Adipocyte (in vitro differentiated cells): ENCODE measurements around the gene DACH1.

Source experiments
- DNase-seq: peaks from one replicate; pipeline ENCODE4 v3.0.0-alpha.2; 2015; ENCODE audit warnings: low read depth
- H3K27me3 ChIP-seq: replicated peaks from 2 replicates; pipeline ENCODE4 v1.7.0; 2013; ENCODE audit warnings: mild to moderate bottlenecking, low read length, moderate library complexity; ENCODE audit not compliant: control insufficient read depth, insufficient read depth
- H3K36me3 ChIP-seq: 2 replicates; pipeline ENCODE4 v1.7.0; 2013; ENCODE audit warnings: low read length, mild to moderate bottlenecking, moderate library complexity; ENCODE audit not compliant: control insufficient read depth, insufficient read depth, severe bottlenecking
- H3K4me1 ChIP-seq: 2 replicates; pipeline ENCODE4 v1.7.0; 2013; ENCODE audit warnings: mild to moderate bottlenecking, low read length, moderate library complexity; ENCODE audit not compliant: control insufficient read depth, insufficient read depth
- H3K4me3 ChIP-seq: 2 replicates; pipeline ENCODE4 v1.7.0; 2013; ENCODE audit warnings: mild to moderate bottlenecking, low read length, moderate library complexity
- H3K9ac ChIP-seq: 2 replicates; pipeline ENCODE4 v1.7.0; 2013; ENCODE audit warnings: mild to moderate bottlenecking, low read length, moderate library complexity
- H3K9me3 ChIP-seq: 2 replicates; pipeline ENCODE4 v1.7.0; 2013; ENCODE audit warnings: mild to moderate bottlenecking, low read length, moderate library complexity; ENCODE audit not compliant: control insufficient read depth

Gene DACH1

DNA sequence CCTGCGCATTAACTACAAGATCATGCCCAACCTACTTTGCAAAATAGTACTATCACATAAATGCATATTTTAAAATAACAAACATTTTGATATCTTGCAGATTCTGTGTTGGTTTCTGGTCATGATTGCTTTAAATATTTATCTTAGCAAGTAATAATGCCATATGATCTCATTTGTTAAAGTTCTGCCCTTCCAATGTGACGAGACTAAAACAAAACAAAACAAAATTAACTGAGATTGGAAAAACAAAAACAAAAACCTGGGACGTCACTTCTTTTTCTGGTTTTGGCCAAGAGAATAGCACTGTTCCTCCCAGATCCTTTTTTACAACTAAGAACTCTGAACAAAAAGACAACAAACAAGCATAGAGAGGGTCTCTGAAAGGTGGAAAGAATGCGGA, 436.3 kb downstream of the DACH1 start:
- peaks cover 2% of the 10 kb centered on the region for H3K9me3 ChIP-seq
- no peak overlapping the region for H3K4me3 ChIP-seq
- no peak for DNase-seq
- H3K9ac ChIP-seq: no peak overlapping the region
- H3K36me3 ChIP-seq: no peaks in the 10 kb centered on the region
- no peaks in the 10 kb centered on the region for H3K4me1 ChIP-seq
- no peaks in the 10 kb centered on the region for H3K27me3 ChIP-seq

DNA sequence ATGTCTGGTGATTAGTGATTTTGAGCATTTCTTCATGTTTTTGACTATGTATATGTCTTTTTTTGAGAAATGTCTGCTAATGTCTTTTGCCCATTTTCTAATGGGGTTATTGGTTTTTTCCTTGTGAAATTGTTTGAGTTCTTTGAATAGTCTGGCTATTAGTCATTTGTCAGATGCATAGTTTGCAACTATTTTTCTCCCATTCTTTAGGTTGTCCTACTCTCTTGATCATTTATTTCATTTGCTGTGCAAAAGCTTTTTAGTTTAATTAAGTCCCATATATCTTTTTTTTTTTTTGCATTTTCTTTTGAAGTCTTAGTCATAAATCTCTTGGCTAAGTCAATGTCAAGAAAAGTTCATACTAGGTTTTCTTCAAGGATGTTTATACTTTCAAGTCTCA, 449.8 kb downstream of the DACH1 start:
- Histone ChIP-seq H3K9ac (no peak overlapping the region), H3K4me1 (peaks cover 4% of the 10 kb centered on the region), H3K27me3 (no peaks in the 10 kb centered on the region), H3K9me3 (no peaks in the 10 kb centered on the region), H3K36me3 (no peaks in the 10 kb centered on the region), H3K4me3 (no peak overlapping the region)
- DNase-seq: peak; percentile 0

DNA sequence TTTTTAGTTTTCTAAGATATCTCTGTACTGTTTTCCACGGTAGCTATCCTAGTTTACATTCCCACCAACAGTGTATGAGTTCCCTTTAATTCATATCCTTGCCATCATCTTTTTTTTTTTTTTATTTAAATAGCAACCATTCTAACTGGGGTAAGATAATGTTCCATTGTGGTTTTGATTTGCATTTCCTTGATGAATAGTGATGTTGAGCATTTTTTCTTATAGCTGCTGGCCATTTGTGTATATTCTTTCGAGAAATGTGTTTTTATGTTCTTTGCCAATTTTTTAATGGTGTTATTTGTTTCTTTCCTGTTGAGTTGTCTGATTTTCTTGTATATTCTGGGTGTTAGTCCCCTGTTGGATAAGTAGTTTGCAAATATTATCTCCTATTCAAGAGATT, 454.8 kb downstream of the DACH1 start:
- no peaks in the 10 kb centered on the region for H3K36me3 ChIP-seq
- H3K4me1 ChIP-seq: peaks cover 4% of the 10 kb centered on the region

DNA sequence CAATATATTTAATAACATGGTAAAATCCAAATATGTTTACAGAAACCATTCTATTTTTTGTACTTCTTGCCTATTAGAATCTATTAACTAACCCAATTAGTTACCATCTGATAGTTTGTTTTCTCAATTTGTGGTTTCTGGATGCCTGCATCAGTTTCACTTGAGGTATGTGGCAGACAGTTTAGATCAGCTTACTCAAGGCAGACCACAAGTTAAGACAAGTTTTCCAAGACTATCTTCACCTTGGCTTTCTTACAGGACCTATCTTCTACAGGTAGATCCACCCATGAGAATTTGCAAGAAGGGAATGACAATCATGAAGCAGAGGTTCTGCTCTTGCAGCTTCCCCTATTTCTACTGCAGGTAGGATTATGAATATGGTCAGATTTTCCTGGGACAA, 458.6 kb downstream of the DACH1 start:
- Histone ChIP-seq H3K9me3 (no peaks in the 10 kb centered on the region), H3K27me3 (no peaks in the 10 kb centered on the region), H3K9ac (no peak overlapping the region), H3K4me3 (no peak overlapping the region), H3K4me1 (no peaks in the 10 kb centered on the region), H3K36me3 (no peaks in the 10 kb centered on the region)
- DNase-seq: no peak

More for the DNA sequence above, 454.8 kb downstream of the DACH1 start:
- no peaks in the 10 kb centered on the region for H3K9me3 ChIP-seq
- no peak overlapping the region for H3K4me3 ChIP-seq
- no peak for DNase-seq
- no peak overlapping the region for H3K9ac ChIP-seq
- H3K27me3 ChIP-seq: no peaks in the 10 kb centered on the region

DNA sequence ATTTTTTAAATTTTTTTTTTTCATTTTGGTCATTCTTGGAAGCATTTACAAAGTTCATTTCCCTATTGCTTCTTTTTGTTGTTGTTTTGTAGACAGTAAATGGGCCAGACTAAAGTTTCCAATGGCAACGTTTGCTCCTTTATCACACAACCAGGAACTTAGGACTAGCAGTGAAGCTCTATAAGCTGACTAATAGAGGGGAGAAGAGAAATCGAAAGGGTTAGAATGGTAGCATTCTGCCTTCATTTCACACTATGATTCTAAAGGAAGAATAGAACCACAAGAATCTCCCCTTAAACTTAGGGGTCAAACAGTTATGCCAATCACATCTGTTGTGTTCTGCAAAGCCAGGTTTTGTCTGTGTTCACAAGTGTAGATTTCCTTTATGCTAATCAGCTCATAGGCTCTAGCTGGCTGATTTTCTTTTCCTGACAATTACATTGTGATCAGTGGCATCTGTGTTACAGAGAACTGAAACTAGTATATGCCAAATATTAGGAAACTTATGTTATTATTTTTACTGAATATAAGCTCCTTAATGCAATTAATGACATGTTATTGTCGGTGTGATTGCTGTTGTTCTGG, 467.3 kb downstream of the DACH1 start:
- no peaks in the 10 kb centered on the region for H3K9me3 ChIP-seq

DNA sequence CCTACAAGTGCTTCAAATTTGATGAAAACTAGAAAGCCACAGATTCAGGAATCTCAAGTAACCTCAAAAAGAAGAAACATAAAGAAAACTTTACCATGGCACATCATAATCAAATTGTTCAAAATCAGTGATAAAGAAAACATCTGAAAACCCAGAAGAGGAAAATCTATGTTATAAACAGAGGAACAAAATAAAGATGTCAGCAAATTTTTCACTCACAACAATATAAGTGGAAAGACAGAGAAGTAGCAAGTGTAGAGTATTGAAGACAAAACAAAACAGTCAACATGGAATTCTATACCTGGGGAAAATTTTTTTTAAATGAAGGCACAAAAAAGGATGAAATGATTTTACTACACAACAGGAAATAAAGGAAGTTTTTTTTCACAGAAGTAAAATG, 470.9 kb downstream of the DACH1 start:
- Histone ChIP-seq H3K36me3 (no peaks in the 10 kb centered on the region), H3K27me3 (no peaks in the 10 kb centered on the region), H3K4me1 (peaks cover 5% of the 10 kb centered on the region), H3K9me3 (peaks cover 1% of the 10 kb centered on the region), H3K4me3 (no peak overlapping the region), H3K9ac (no peak overlapping the region)
- DNase-seq: no peak

More for the DNA sequence above, 467.3 kb downstream of the DACH1 start:
- Histone ChIP-seq H3K4me3 (no peak overlapping the region), H3K4me1 (peaks cover 5% of the 10 kb centered on the region), H3K9ac (no peak overlapping the region), H3K36me3 (no peaks in the 10 kb centered on the region), H3K27me3 (no peaks in the 10 kb centered on the region)
- DNase-seq: no peak

DNA sequence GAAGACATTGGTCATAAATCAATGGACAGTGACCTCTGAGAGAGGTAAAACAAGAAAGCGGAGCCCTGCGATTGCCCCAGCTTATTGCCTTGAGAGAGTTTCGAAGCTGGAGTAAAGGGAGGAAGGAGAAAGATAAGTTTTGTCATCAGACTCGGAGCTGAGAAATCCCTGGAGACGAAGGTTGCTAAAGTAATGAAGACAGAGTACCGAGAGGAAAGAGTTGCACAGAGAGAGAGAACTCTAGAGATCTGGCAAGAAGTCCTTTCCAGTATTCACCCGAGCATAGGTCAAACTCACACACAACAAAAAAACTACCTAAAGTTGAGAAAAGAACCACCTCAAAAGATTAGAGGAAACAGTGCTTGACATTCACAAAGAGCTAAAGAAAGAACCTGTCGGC, 472.0 kb downstream of the DACH1 start:
- H3K9me3 ChIP-seq: peaks cover 6% of the 10 kb centered on the region
- H3K27me3 ChIP-seq: no peaks in the 10 kb centered on the region
- H3K4me1 ChIP-seq: peaks cover 5% of the 10 kb centered on the region
- no peak overlapping the region for H3K4me3 ChIP-seq
- DNase-seq: no peak
- no peaks in the 10 kb centered on the region for H3K36me3 ChIP-seq
- H3K9ac ChIP-seq: no peak overlapping the region

DNA sequence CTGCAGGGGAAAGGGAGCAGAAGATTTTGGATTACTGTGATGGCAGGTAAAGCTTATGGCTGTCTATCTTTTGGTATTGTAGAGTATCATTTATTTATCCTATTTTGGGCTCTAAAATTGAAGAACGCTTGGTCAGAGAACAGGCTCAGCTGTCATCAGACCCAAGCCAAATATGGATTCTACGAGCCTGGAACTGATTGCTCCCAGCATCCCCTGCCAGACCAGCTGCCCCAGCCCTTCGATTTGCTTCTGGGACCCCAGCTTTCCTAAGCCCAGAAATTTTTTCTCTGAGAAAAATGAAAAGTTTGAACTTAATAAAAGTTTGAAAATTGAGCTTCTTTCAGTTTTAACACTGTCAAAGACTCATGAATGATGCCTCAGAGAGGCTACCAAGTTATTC, 472.8 kb downstream of the DACH1 start:
- no peaks in the 10 kb centered on the region for H3K27me3 ChIP-seq
- no peak overlapping the region for H3K4me3 ChIP-seq
- H3K36me3 ChIP-seq: no peaks in the 10 kb centered on the region
- peaks cover 5% of the 10 kb centered on the region for H3K4me1 ChIP-seq
- peaks cover 6% of the 10 kb centered on the region for H3K9me3 ChIP-seq
- DNase-seq: no peak
- no peak overlapping the region for H3K9ac ChIP-seq
